Activated CD8-positive, alpha-beta T cell treated with anti-CD3 and anti-CD28 coated beads for 36 hours (primary cell): Measurements from ENCODE around the gene IL31. TPM values are rescaled to one million over a fixed set of nuclear protein-coding genes. Genes with fewer than 3 reads are reported as not detected.

Source experiments
- ATAC-seq: fragments of 200-7000 bp; cut with Tn5 transposase; one replicate; pipeline ENCODE4 v1.10.0; 2021; ENCODE audit warnings: mild to moderate bottlenecking, moderate library complexity
- CTCF ChIA-PET: fragments of 350-600 bp; sonication (Branson Sonifier 250); formaldehyde crosslinking; loops from one replicate; lab custom pipeline; 2021; ENCODE audit warnings: antibody characterized with exemption; lab: Charles Lee
- POLR2A ChIA-PET: fragments of 350-600 bp; sonication (Branson Sonifier 250); formaldehyde crosslinking; loops from one replicate; lab custom pipeline; 2021; ENCODE audit warnings: antibody characterized with exemption; lab: Charles Lee
- DNase-seq: peaks from one replicate; pipeline ENCODE4 v3.0.0-alpha.2; 2020
- H3K27ac Mint-ChIP-seq: one replicate; pipeline ENCODE4 v1.8.0; 2021; ENCODE audit warnings: mild to moderate bottlenecking, mixed read lengths
- H3K27me3 Mint-ChIP-seq: one replicate; pipeline ENCODE4 v1.8.0; 2021; ENCODE audit warnings: mixed read lengths
- H3K36me3 Mint-ChIP-seq: one replicate; pipeline ENCODE4 v1.8.0; 2021; ENCODE audit warnings: low read depth, mixed read lengths
- H3K4me1 Mint-ChIP-seq: one replicate; pipeline ENCODE4 v1.8.0; 2021; ENCODE audit warnings: low read depth, mixed read lengths
- H3K4me3 Mint-ChIP-seq: one replicate; pipeline ENCODE4 v1.8.0; 2021; ENCODE audit warnings: mild to moderate bottlenecking, moderate library complexity, mixed read lengths
- H3K9me3 Mint-ChIP-seq: one replicate; pipeline ENCODE4 v1.8.0; 2021; ENCODE audit warnings: mixed read lengths
- CTCF ChIP-seq: fragments of 200-600 bp; IDR thresholded peaks from one replicate; pipeline ENCODE4 v1.8.0; 2022; ENCODE audit warnings: antibody characterized with exemption, mild to moderate bottlenecking
- intact Hi-C: fragments of 100-400 bp; cut with micrococcal nuclease; formaldehyde crosslinking; loops from one replicate; pipeline ENCODE4 v1.10.0; 2022
- total RNA-seq, 2 experiments: library from RNA; stranded (reverse); gene quantifications; one replicate each; pipeline ENCODE4 v1.2.3, GENCODE V29; 2021

The IL31 gene
- total RNA-seq, 2 experiments from 2014 or later: not detected

GRCh38 chr12:122207391-122207790 is 33.4 kb upstream of the IL31 start:
- CTCF ChIA-PET: no interaction called here
- peaks cover 28% of the 10 kb centered on the region for H3K36me3 Mint-ChIP-seq
- no peak for TF ChIP-seq CTCF

GRCh38 chr12:122206976-122207375 is 33.0 kb upstream of the IL31 start:
- ChIA-PET POLR2A (interaction anchor here (0.9 kb wide), 1 partner anchor 40 kb away, joined by 4 read pairs; no protein-coding TSS in a partner anchor), CTCF (no interaction called here)
- Mint-ChIP-seq H3K27ac (no peak overlapping the region), H3K9me3 (no peaks in the 10 kb centered on the region), H3K4me3 (no peak overlapping the region), H3K36me3 (peaks cover 25% of the 10 kb centered on the region), H3K4me1 (peaks cover 14% of the 10 kb centered on the region), H3K27me3 (peaks cover 16% of the 10 kb centered on the region)
- no peak for ATAC-seq
- TF ChIP-seq CTCF: no peak
- intact Hi-C loops: no loop called here
- DNase-seq: no peak

More at GRCh38 chr12:122207391-122207790, 33.4 kb upstream of the IL31 start:
- no peaks in the 10 kb centered on the region for H3K9me3 Mint-ChIP-seq
- POLR2A ChIA-PET: no interaction called here
- no peak for DNase-seq
- H3K27me3 Mint-ChIP-seq: peaks cover 16% of the 10 kb centered on the region
- no peak overlapping the region for H3K4me3 Mint-ChIP-seq
- ATAC-seq: no peak
- intact Hi-C loops: no loop called here
- H3K27ac Mint-ChIP-seq: no peak overlapping the region
- peaks cover 13% of the 10 kb centered on the region for H3K4me1 Mint-ChIP-seq

- ChIA-PET CTCF (interaction anchor here (1.4 to 2.4 kb wide), 2 partner anchors 12 to 15 kb away, joined by 3 to 11 read pairs; no protein-coding TSS in a partner anchor), POLR2A (interaction anchor here (0.9 to 2.0 kb wide), 5 partner anchors 9 to 76 kb away, joined by 3 to 7 read pairs (median 3); no protein-coding TSS in a partner anchor)
- H3K27me3 Mint-ChIP-seq: peaks cover 16% of the 10 kb centered on the region
- no peaks in the 10 kb centered on the region for H3K9me3 Mint-ChIP-seq
- H3K4me3 Mint-ChIP-seq: no peak overlapping the region
- TF ChIP-seq CTCF: no peak
- ATAC-seq (no peak), DNase-seq (no peak)
- intact Hi-C loops: no loop called here
- H3K27ac Mint-ChIP-seq: no peak overlapping the region
- peaks cover 19% of the 10 kb centered on the region for H3K36me3 Mint-ChIP-seq
- H3K4me1 Mint-ChIP-seq: peaks cover 14% of the 10 kb centered on the region
These were observed 32.3 kb upstream of the IL31 start for GRCh38 chr12:122206111-122206881.

- Mint-ChIP-seq H3K9me3 (no peaks in the 10 kb centered on the region), H3K27me3 (peaks cover 18% of the 10 kb centered on the region), H3K36me3 (peaks cover 17% of the 10 kb centered on the region), H3K4me3 (peak overlapping the region; percentile 66), H3K4me1 (peaks cover 14% of the 10 kb centered on the region), H3K27ac (no peak overlapping the region)
- no peak for ATAC-seq
- CTCF ChIA-PET: interaction anchor here (1.4 to 2.4 kb wide), 2 partner anchors 11 to 14 kb away, joined by 3 to 11 read pairs; no protein-coding TSS in a partner anchor
- POLR2A ChIA-PET: interaction anchor here (0.7 to 2.0 kb wide), 6 partner anchors 10 to 74 kb away, joined by 3 to 7 read pairs (median 3); partner anchors contain the start of gene DIABLO
- DNase-seq: no peak
- intact Hi-C loops: no loop called here
- no peak for TF ChIP-seq CTCF
These were observed 31.3 kb upstream of the IL31 start for GRCh38 chr12:122205053-122205925.
